Measurements from ENCODE around the gene ZNF563.

The ZNF563 gene

GRCh38 chr19:12294249-12295158 is 38.9 kb downstream of the ZNF563 start, which contains the start of gene ZNF44:
Gene ZNF44 (minus strand): TSS chr19:12294883. CDS start chr19:12294694, 189 bp downstream.
- peak; percentile 96 for DNase-seq

DNA sequence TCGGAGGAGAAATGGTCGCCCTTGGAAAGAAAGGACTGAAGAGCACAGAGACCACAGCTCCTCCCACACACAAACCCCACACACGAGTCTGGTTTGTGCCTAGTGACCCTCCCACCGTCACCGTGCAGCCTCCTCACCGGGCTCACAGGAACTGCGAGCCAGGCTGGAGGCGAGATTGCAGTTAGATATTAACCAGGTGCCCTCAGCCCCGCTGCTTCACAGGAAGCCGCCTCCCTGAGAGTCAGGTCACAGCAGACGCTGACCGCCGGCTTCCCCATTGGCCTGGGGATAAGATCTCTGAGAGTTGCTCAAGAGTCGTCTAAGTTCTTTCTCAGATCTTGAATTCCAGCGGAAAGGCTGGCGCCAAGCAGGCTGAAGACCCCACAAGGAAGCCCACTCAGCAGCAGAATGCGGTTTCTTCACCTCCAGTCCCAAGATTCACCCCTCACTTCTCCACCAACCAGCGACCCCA is 39.6 kb downstream of the ZNF563 start:
- peak; percentile 57 to 65 for DNase-seq

DNA sequence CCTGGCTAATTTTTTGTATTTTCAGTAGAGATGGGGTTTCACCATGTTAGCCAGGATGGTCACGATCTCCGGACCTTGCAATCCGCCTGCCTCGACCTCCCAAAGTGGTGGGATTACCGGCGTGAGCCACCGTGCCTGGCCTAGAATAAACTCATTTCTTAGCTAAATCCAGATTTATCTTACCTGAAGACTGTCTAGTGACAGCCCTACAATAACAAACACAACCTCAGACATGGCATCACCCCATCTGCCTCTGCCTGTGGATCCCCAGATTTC is 43.7 kb downstream of the ZNF563 start:
- DNase-seq, result no peak

DNA sequence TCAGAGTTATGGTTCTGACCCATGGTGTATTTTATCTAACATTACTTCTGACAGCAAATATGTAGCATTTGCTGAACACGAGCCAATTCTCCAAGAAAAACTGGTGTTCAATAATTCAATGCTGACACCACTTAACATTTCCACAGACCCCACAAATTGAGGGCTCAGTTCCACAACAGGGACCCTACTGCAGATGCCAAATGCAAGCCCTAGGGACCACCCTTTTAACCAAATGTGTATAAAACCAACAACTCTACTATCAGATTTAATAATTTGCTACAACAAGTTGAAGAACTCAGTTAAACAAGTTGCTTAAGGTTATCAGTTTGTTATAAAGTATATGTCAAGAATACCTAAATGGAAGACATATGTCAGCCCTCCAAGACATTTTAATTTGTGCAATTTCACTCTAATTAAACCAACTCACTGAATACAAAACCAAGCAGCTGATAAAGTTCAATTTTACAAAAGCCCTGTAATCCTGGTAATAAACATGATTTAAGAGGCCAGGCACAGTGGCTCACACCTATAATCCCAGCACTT is 45.4 kb downstream of the ZNF563 start:
- no peak for DNase-seq

GRCh38 chr19:12284631-12285030 is 48.8 kb downstream of the ZNF563 start:
- DNase-seq, result no peak

DNA sequence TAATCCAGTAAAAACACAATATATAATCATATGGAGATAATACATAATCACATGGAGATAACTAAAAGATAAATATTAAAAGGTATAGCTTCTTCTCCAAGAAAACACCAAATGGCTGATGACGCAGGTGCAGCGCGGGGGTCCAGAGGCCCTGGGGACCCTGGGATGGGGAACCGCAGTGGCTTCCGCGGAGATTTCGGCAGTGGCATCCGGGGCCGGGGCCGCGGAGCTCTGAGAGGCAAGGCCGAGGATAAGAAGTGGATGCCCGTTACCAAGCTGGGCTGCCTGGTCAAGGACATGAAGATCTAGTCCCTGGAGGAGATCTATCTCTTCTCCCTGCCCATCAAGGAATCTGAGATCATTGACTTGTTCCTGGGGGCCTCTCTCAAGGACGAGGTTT is 49.2 kb downstream of the ZNF563 start:
- DNase-seq, result no peak

GRCh38 chr19:12278713-12279112 is 54.7 kb downstream of the ZNF563 start:
- no peak for DNase-seq

- DNase-seq, result no peak
These were observed 60.2 kb downstream of the ZNF563 start for GRCh38 chr19:12272980-12273901.

DNA sequence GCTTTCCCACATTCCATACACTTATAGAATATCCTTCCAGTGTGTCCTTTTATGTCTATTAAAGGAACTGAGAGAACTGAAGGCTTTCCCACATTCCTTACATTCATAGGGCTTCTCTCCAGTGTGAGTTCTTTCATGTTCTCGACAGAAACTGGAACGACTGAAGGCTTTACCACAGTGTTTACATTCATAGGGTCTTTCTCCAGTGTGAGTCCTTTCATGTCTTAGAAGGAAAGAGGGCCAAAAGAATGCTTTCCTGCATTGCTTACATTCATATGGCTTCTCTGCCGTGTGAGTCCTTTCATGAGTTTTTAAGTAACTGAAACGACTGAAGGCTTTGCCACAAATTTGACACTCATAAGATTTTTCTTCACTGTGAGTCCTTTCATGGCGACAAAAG is 61.0 kb downstream of the ZNF563 start:
- DNase-seq, result no peak

DNA sequence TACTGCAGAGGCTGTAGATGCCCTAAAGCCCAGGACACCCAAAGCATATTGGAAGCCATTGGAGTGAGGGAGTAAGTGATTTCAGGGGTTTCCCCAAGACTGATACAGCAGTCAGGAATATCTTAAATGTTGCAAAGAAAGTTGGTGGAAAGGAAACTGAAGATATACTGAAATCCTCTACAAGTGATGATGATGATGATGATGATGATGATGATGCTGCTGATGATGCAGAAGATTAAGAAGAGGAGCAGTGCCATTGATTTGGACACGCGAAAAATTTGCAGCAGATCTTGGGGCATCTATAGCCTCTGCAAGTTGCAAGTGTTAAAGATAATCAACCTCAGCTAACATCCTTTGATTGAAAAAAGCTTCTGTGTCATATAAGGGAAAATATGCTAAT is 62.6 kb downstream of the ZNF563 start:
- DNase-seq, result no peak
